Stimulated activated naive B cell treated with anti-CD40 and anti-IgM and Interleukin-4, amounts not matched to agents 10 μg/mL and 1 μg/mL and 100 μg/mL, for 72 hours (primary cell): Measurements from ENCODE around the gene CORO6.

Source experiments
- ATAC-seq, 2 donors: fragments of 150-1000 bp; cut with Tn5 transposase; replicated peaks; 2 replicates each; pipeline ENCODE4 v1.10.0; 2021; ENCODE audit warnings: moderate library complexity in 1 of 2
- DNase-seq: peaks from one replicate; pipeline ENCODE4 v3.0.0; 2021
- H3K27ac Mint-ChIP-seq: one replicate; pipeline ENCODE4 v1.8.0; 2022; ENCODE audit warnings: mild to moderate bottlenecking, mixed read lengths
- H3K27me3 Mint-ChIP-seq, 2 donors: one replicate each; pipeline ENCODE4 v1.8.0; 2022; ENCODE audit warnings: mixed read lengths in 2 of 2
- H3K36me3 Mint-ChIP-seq, 2 donors: one replicate each; pipeline ENCODE4 v1.8.0; 2022; ENCODE audit warnings: mixed read lengths in 2 of 2, mild to moderate bottlenecking in 1 of 2
- H3K4me1 Mint-ChIP-seq, 2 donors: one replicate each; pipeline ENCODE4 v1.8.0; 2022; ENCODE audit warnings: mixed read lengths in 2 of 2, mild to moderate bottlenecking in 1 of 2
- H3K4me3 Mint-ChIP-seq, 2 donors: one replicate each; pipeline ENCODE4 v1.8.0; 2022; ENCODE audit warnings: mild to moderate bottlenecking in 2 of 2, mixed read lengths in 2 of 2, moderate library complexity in 1 of 2
- H3K9me3 Mint-ChIP-seq, 2 donors: one replicate each; pipeline ENCODE4 v1.8.0; 2022; ENCODE audit warnings: mixed read lengths in 2 of 2, mild to moderate bottlenecking in 1 of 2

The CORO6 gene

GRCh38 chr17:29649359-29649758 is 26.6 kb upstream of the CORO6 start:
- Mint-ChIP-seq H3K27ac (no peak overlapping the region), H3K9me3 (no peaks in the 10 kb centered on the region), H3K4me1 (peaks cover 16% of the 10 kb centered on the region in 2 donors)

GRCh38 chr17:29648005-29648404 is 25.3 kb upstream of the CORO6 start:
- DNase-seq: no peak
- no peak for ATAC-seq
- peaks cover 16 to 19% of the 10 kb centered on the region in 2 donors for H3K4me1 Mint-ChIP-seq
- H3K27ac Mint-ChIP-seq: no peak overlapping the region
- no peaks in the 10 kb centered on the region for H3K27me3 Mint-ChIP-seq
- no peaks in the 10 kb centered on the region for H3K9me3 Mint-ChIP-seq
- no peak overlapping the region for H3K4me3 Mint-ChIP-seq
- H3K36me3 Mint-ChIP-seq: peaks cover 22 to 59% of the 10 kb centered on the region in 2 donors

More at GRCh38 chr17:29649359-29649758, 26.6 kb upstream of the CORO6 start:
- no peak for DNase-seq
- Mint-ChIP-seq H3K36me3 (peaks cover 22 to 55% of the 10 kb centered on the region in 2 donors), H3K27me3 (no peaks in the 10 kb centered on the region), H3K4me3 (no peak overlapping the region)
- ATAC-seq: no peak

- Mint-ChIP-seq H3K9me3 (no peaks in the 10 kb centered on the region), H3K4me1 (peaks cover 21 to 31% of the 10 kb centered on the region in 2 donors), H3K4me3 (no peak overlapping the region), H3K27ac (peak overlapping the region; percentile 69), H3K27me3 (no peaks in the 10 kb centered on the region), H3K36me3 (peaks cover 20 to 52% of the 10 kb centered on the region in 2 donors)
- ATAC-seq: peak in 1 of 2 donors; percentile 22
- no peak for DNase-seq
Observed at GRCh38 chr17:29645515-29646051, 22.9 kb upstream of the CORO6 start.

GRCh38 chr17:29643817-29644160 is 21.1 kb upstream of the CORO6 start:
- H3K4me3 Mint-ChIP-seq: no peak overlapping the region
- H3K9me3 Mint-ChIP-seq: no peaks in the 10 kb centered on the region
- H3K4me1 Mint-ChIP-seq: peaks cover 27 to 46% of the 10 kb centered on the region in 2 donors
- H3K27ac Mint-ChIP-seq: no peak overlapping the region
- no peak for ATAC-seq
- H3K27me3 Mint-ChIP-seq: no peaks in the 10 kb centered on the region
- no peak for DNase-seq
- H3K36me3 Mint-ChIP-seq: peaks cover 17 to 39% of the 10 kb centered on the region in 2 donors

- peak overlapping the region; percentile 31 for H3K27ac Mint-ChIP-seq
- no peak overlapping the region for H3K4me3 Mint-ChIP-seq
- no peaks in the 10 kb centered on the region for H3K9me3 Mint-ChIP-seq
- H3K27me3 Mint-ChIP-seq: no peaks in the 10 kb centered on the region
- H3K4me1 Mint-ChIP-seq: peaks cover 28 to 53% of the 10 kb centered on the region in 2 donors
- H3K36me3 Mint-ChIP-seq: peaks cover 10 to 34% of the 10 kb centered on the region in 2 donors
- no peak for DNase-seq
- no peak for ATAC-seq
Observed at GRCh38 chr17:29642171-29642611, 19.5 kb upstream of the CORO6 start.

DNA sequence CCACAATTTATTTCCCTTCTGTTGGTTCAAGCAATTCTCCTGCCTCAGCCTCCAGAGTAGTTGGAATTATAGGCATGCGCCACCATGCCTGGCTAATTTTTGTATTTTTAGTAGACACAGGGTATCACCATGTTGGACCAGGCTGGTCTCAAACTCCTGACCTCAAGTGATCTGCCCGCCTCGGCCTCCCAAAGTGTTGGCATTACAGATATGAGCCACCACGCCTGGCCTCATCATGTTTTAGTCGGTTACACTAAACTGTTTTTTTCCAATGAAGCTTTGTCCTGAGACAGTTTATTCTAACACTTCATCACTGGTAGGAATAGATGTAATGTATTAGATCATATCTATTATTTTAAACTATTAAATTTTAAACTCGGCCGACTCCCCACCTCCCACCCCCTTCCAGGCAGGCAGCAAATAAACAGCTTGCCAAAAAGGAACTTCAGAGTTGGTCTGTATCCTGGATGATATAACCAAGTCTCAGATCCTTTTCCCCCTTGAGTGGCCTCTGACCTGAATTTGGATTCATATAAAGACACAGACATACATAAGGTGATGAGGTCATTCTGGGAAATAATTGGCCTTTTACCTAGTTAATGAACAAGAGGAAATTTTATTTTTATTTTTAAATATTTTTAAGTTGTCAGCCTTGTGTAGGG is 18.4 kb upstream of the CORO6 start:
- Mint-ChIP-seq H3K27ac (peak overlapping the region; percentile 59), H3K4me3 (no peak overlapping the region), H3K27me3 (no peaks in the 10 kb centered on the region), H3K9me3 (no peaks in the 10 kb centered on the region), H3K4me1 (peaks cover 32 to 53% of the 10 kb centered on the region in 2 donors), H3K36me3 (peaks cover 17 to 40% of the 10 kb centered on the region in 2 donors)
- ATAC-seq (no peak), DNase-seq (no peak)

- ATAC-seq: no peak
- peaks cover 21 to 39% of the 10 kb centered on the region in 2 donors for H3K36me3 Mint-ChIP-seq
Observed at GRCh38 chr17:29640413-29640812, 17.7 kb upstream of the CORO6 start.

DNA sequence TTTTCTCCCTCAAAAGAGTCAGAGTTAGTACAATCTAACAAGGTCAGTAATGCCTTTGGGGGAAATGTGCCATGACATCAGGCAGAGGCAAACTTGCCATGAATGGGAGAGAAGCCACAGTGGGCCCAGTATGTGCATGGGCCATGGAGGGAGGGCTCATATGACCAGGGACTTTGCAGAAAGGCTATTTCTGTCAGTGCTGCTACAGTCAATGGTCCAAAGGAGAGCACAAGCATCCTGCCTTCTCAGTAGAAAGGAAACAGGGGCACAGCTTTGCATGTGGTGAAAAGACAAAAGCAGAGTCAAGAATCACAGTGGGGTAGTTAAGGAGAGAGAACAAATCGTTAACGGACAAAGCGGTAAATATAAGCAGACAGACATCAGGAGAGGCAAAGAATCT is 11.2 kb upstream of the CORO6 start:
- Mint-ChIP-seq H3K4me1 (peaks cover 5 to 23% of the 10 kb centered on the region in 2 donors), H3K36me3 (peaks cover 29 to 44% of the 10 kb centered on the region in 2 donors), H3K27ac (peak overlapping the region; percentile 56)

More at GRCh38 chr17:29640413-29640812, 17.7 kb upstream of the CORO6 start:
- no peaks in the 10 kb centered on the region for H3K9me3 Mint-ChIP-seq
- no peak for DNase-seq
- peak overlapping the region in 1 of 2 donors; percentile 4 for H3K4me3 Mint-ChIP-seq
- peak overlapping the region; percentile 43 for H3K27ac Mint-ChIP-seq
- no peaks in the 10 kb centered on the region for H3K27me3 Mint-ChIP-seq
- peaks cover 28 to 47% of the 10 kb centered on the region in 2 donors for H3K4me1 Mint-ChIP-seq

GRCh38 chr17:29630630-29631193 is 8.0 kb upstream of the CORO6 start:
- no peak overlapping the region for H3K4me3 Mint-ChIP-seq
- H3K9me3 Mint-ChIP-seq: no peaks in the 10 kb centered on the region
- H3K4me1 Mint-ChIP-seq: peaks cover 19 to 38% of the 10 kb centered on the region in 2 donors
- H3K27me3 Mint-ChIP-seq: no peaks in the 10 kb centered on the region
- ATAC-seq (no peak), DNase-seq (no peak)
- no peak overlapping the region for H3K27ac Mint-ChIP-seq
- H3K36me3 Mint-ChIP-seq: peaks cover 28 to 52% of the 10 kb centered on the region in 2 donors

More for the DNA sequence above, 11.2 kb upstream of the CORO6 start:
- no peak for ATAC-seq
- H3K27me3 Mint-ChIP-seq: no peaks in the 10 kb centered on the region
- DNase-seq: no peak
- no peaks in the 10 kb centered on the region for H3K9me3 Mint-ChIP-seq
- H3K4me3 Mint-ChIP-seq: no peak overlapping the region

- peaks cover 24 to 46% of the 10 kb centered on the region in 2 donors for H3K4me1 Mint-ChIP-seq
- H3K27me3 Mint-ChIP-seq: no peaks in the 10 kb centered on the region
- no peaks in the 10 kb centered on the region for H3K9me3 Mint-ChIP-seq
- ATAC-seq (no peak), DNase-seq (no peak)
- no peak overlapping the region for H3K4me3 Mint-ChIP-seq
- H3K27ac Mint-ChIP-seq: peak overlapping the region; percentile 42
- H3K36me3 Mint-ChIP-seq: peaks cover 28 to 61% of the 10 kb centered on the region in 2 donors
Observed at GRCh38 chr17:29629839-29630238, 7.1 kb upstream of the CORO6 start.

DNA sequence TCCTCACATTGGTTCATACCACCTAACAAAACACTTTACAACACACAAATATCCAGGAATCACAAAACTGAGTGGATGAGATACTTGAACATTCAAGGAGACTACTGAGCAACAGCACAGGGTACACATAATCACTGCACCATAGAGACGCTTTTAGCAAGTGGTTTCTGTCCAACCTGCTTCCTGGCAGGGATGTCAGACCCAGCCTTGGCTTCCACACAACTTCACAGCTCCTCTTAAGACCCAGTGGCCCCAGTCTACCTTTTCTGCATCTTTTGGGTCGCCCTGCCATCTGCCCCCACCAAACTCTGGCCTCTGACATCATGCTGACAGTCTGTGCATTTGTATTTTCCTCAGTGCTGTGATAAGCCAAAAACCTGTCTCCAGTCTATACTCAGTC is 5.9 kb upstream of the CORO6 start:
- no peaks in the 10 kb centered on the region for H3K27me3 Mint-ChIP-seq
- DNase-seq: no peak
- no peak for ATAC-seq
- no peaks in the 10 kb centered on the region for H3K9me3 Mint-ChIP-seq
- H3K4me1 Mint-ChIP-seq: peaks cover 31 to 53% of the 10 kb centered on the region in 2 donors
- no peak overlapping the region for H3K4me3 Mint-ChIP-seq
- peaks cover 20 to 55% of the 10 kb centered on the region in 2 donors for H3K36me3 Mint-ChIP-seq
- H3K27ac Mint-ChIP-seq: peak overlapping the region; percentile 9

GRCh38 chr17:29627951-29628350 is 5.2 kb upstream of the CORO6 start:
- H3K4me3 Mint-ChIP-seq: no peak overlapping the region
- no peaks in the 10 kb centered on the region for H3K27me3 Mint-ChIP-seq
- H3K27ac Mint-ChIP-seq: peak overlapping the region; percentile 90
- H3K4me1 Mint-ChIP-seq: peaks cover 36 to 55% of the 10 kb centered on the region in 2 donors
- peaks cover 20 to 55% of the 10 kb centered on the region in 2 donors for H3K36me3 Mint-ChIP-seq
- no peak for DNase-seq
- H3K9me3 Mint-ChIP-seq: no peaks in the 10 kb centered on the region
- no peak for ATAC-seq

GRCh38 chr17:29625037-29625750 is 2.5 kb upstream of the CORO6 start:
- peaks cover 11 to 34% of the 10 kb centered on the region in 2 donors for H3K36me3 Mint-ChIP-seq
- peaks cover 50 to 72% of the 10 kb centered on the region in 2 donors for H3K4me1 Mint-ChIP-seq
- H3K27me3 Mint-ChIP-seq: no peaks in the 10 kb centered on the region
- H3K4me3 Mint-ChIP-seq: no peak overlapping the region
- H3K9me3 Mint-ChIP-seq: no peaks in the 10 kb centered on the region
- ATAC-seq (no peak), DNase-seq (no peak)
- H3K27ac Mint-ChIP-seq: peak overlapping the region; percentile 31

DNA sequence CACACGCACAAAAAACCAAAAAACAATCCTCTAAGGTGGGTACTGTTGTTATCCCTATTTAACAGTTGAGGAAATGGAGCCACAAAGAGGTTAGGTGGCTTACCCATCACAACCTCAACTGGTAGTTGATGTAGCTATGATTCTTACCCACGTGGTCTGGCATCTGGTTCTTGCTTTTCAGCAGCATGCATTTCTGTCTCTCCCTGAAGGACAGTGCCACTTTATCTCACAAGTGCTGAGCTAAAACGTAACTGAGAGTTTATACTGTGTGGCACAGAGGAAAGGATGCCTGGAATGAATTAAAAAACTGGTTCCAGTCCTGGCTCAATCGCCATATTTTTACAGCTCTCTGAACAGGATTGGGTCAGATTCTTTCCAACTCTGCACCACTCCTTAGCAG is 1.9 kb upstream of the CORO6 start:
- Mint-ChIP-seq H3K9me3 (no peaks in the 10 kb centered on the region), H3K27me3 (no peaks in the 10 kb centered on the region), H3K36me3 (peaks cover 11 to 34% of the 10 kb centered on the region in 2 donors), H3K4me1 (peaks cover 51 to 77% of the 10 kb centered on the region in 2 donors), H3K27ac (peak overlapping the region; percentile 92), H3K4me3 (no peak overlapping the region)
- DNase-seq: no peak
- ATAC-seq: no peak
